MM.1S (cell line): Measurements from ENCODE around the gene COPG2.

Source experiments
- DNase-seq: peaks from one replicate; pipeline ENCODE4 v3.0.0-alpha.2; 2015
- H2AFZ ChIP-seq: fragments of 300-600 bp; sonication (generic); 2 replicates; pipeline ENCODE4 v1.6.0; 2016; ENCODE audit warnings: antibody characterized with exemption, low read length
- H3F3A ChIP-seq: fragments of 300-600 bp; sonication (generic); 2 replicates; pipeline ENCODE4 v1.6.1; 2016; ENCODE audit warnings: mild to moderate bottlenecking, antibody characterized with exemption, low read length, moderate library complexity, mixed read lengths; ENCODE audit not compliant: insufficient read depth
- H3K27ac ChIP-seq: fragments of 300-600 bp; sonication (generic); 2 replicates; pipeline ENCODE4 v1.5.1; 2016; ENCODE audit warnings: mild to moderate bottlenecking, low read length
- H3K27me3 ChIP-seq: fragments of 300-600 bp; sonication (generic); replicated peaks from 2 replicates; pipeline ENCODE4 v1.6.0; 2016; ENCODE audit warnings: low read length; ENCODE audit not compliant: insufficient read depth
- H3K36me3 ChIP-seq: fragments of 300-600 bp; sonication (generic); replicated peaks from 2 replicates; pipeline ENCODE4 v1.6.1; 2016; ENCODE audit warnings: mild to moderate bottlenecking, low read length, mixed read lengths; ENCODE audit not compliant: insufficient read depth
- H3K4me1 ChIP-seq: fragments of 300-600 bp; sonication (generic); 2 replicates; pipeline ENCODE4 v1.6.1; 2016; ENCODE audit warnings: low read length, mixed read lengths
- H3K4me2 ChIP-seq: fragments of 300-600 bp; sonication (generic); 2 replicates; pipeline ENCODE4 v1.6.0; 2016; ENCODE audit warnings: low read depth, low read length
- H3K4me3 ChIP-seq: fragments of 300-600 bp; sonication (generic); 2 replicates; pipeline ENCODE4 v1.5.1; 2016; ENCODE audit warnings: low read length, mixed read lengths
- H3K79me2 ChIP-seq: fragments of 300-600 bp; sonication (generic); 2 replicates; pipeline ENCODE4 v1.6.1; 2016; ENCODE audit warnings: mixed run types, low read length, mixed read lengths
- H3K9ac ChIP-seq: fragments of 300-600 bp; sonication (generic); 2 replicates; pipeline ENCODE4 v1.6.1; 2016; ENCODE audit warnings: low read length, mixed read lengths
- H3K9me2 ChIP-seq: fragments of 300-600 bp; sonication (generic); replicated peaks from 2 replicates; pipeline ENCODE4 v1.6.1; 2016; ENCODE audit warnings: mild to moderate bottlenecking, low read length, mixed read lengths; ENCODE audit not compliant: insufficient read depth
- H3K9me3 ChIP-seq: fragments of 300-600 bp; sonication (generic); replicated peaks from 2 replicates; pipeline ENCODE4 v1.6.1; 2016; ENCODE audit warnings: mild to moderate bottlenecking, low read length, mixed read lengths; ENCODE audit not compliant: insufficient read depth
- H4K20me1 ChIP-seq: fragments of 300-600 bp; sonication (generic); 2 replicates; pipeline ENCODE4 v1.6.1; 2016; ENCODE audit warnings: mild to moderate bottlenecking, low read length, moderate library complexity, mixed read lengths; ENCODE audit not compliant: insufficient read depth
- EZH2 ChIP-seq: fragments of 300-600 bp; sonication (generic); optimal IDR thresholded peaks from 2 replicates; pipeline ENCODE3; 2017; ENCODE audit warnings: low read depth, mild to moderate bottlenecking, antibody characterized with exemption, low read length, mixed read lengths
- EZH2phosphoT487 ChIP-seq: fragments of 300-600 bp; sonication (generic); IDR thresholded peaks from 2 replicates; pipeline ENCODE4 v1.6.1; 2018; ENCODE audit warnings: antibody characterized with exemption, low read length
- TF ChIP-seq, protein P1 (sequence below): fragments of 300-600 bp; sonication (generic); IDR thresholded peaks from 2 replicates; pipeline ENCODE4 v1.5.1; 2016; ENCODE audit warnings: antibody characterized with exemption, low read length, mixed read lengths

The COPG2 gene

DNA sequence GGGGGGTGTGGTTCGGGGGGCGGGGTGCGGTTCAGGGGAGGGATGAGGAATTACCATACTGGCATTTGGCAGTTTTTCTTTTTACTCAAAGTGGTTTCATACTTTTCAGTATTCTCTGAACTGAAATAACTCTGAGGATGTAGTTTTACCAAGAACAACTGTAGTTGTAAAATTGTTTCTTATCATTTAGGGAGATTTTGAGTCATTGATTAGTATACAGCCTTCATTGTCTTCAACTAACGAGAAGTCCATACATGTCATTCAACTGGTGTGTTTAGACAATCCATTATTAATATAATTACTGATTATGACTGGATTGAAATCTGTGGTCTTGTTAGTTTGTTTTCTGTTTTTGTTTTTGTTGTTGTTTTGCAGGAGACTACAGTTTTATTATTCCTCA lies 40.8 kb downstream of the COPG2 start:
- no peak overlapping the region for H2AFZ ChIP-seq
- TF ChIP-seq EZH2phosphoT487 (no peak), EZH2 (no peak)
- TF ChIP-seq, protein P1, sequence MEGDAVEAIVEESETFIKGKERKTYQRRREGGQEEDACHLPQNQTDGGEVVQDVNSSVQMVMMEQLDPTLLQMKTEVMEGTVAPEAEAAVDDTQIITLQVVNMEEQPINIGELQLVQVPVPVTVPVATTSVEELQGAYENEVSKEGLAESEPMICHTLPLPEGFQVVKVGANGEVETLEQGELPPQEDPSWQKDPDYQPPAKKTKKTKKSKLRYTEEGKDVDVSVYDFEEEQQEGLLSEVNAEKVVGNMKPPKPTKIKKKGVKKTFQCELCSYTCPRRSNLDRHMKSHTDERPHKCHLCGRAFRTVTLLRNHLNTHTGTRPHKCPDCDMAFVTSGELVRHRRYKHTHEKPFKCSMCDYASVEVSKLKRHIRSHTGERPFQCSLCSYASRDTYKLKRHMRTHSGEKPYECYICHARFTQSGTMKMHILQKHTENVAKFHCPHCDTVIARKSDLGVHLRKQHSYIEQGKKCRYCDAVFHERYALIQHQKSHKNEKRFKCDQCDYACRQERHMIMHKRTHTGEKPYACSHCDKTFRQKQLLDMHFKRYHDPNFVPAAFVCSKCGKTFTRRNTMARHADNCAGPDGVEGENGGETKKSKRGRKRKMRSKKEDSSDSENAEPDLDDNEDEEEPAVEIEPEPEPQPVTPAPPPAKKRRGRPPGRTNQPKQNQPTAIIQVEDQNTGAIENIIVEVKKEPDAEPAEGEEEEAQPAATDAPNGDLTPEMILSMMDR, result no peak
- no peaks in the 10 kb centered on the region for H4K20me1 ChIP-seq
- H3K4me1 ChIP-seq, result no peaks in the 10 kb centered on the region
- H3K9me3 ChIP-seq, result no peaks in the 10 kb centered on the region
- no peak overlapping the region for H3K27ac ChIP-seq
- DNase-seq, result no peak
- H3K9me2 ChIP-seq, result no peaks in the 10 kb centered on the region
- no peak overlapping the region for H3K9ac ChIP-seq
- no peak overlapping the region for H3K4me3 ChIP-seq
- H3F3A ChIP-seq, result no peaks in the 10 kb centered on the region
- H3K36me3 ChIP-seq, result no peaks in the 10 kb centered on the region
- no peaks in the 10 kb centered on the region for H3K79me2 ChIP-seq
- no peak overlapping the region for H3K4me2 ChIP-seq
- no peaks in the 10 kb centered on the region for H3K27me3 ChIP-seq

DNA sequence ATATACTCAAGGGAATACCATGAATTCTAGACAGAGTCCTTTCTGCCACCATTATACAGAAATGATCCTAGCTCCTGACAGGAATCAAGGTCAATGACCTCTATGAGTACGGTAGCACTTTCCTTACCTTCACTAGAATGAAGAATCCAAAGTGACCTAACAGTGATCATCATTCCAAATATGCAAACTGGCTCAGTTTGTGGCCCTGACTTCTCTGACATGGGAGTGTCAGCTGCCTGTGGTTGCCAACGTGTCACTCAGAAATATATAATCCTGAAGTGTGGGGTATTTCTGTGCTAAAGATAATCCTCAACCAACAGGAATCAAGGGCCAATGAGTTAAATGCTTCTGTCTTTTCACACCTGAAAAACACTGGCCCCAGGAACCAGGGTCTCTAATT lies 45.7 kb downstream of the COPG2 start:
- H3K9me3 ChIP-seq, result no peaks in the 10 kb centered on the region
- H3K4me1 ChIP-seq, result no peaks in the 10 kb centered on the region
- no peaks in the 10 kb centered on the region for H3K36me3 ChIP-seq
- H4K20me1 ChIP-seq, result no peaks in the 10 kb centered on the region
- H3K27ac ChIP-seq, result no peak overlapping the region
- no peaks in the 10 kb centered on the region for H3K79me2 ChIP-seq
- H3K27me3 ChIP-seq, result no peaks in the 10 kb centered on the region
- no peak overlapping the region for H3K9ac ChIP-seq
- H3K4me2 ChIP-seq, result no peak overlapping the region
- no peak overlapping the region for H3K4me3 ChIP-seq
- H2AFZ ChIP-seq, result no peak overlapping the region
- TF ChIP-seq EZH2 (no peak), EZH2phosphoT487 (no peak)
- TF ChIP-seq, protein P1, result no peak
- no peaks in the 10 kb centered on the region for H3K9me2 ChIP-seq
- H3F3A ChIP-seq, result no peaks in the 10 kb centered on the region
- DNase-seq, result no peak

DNA sequence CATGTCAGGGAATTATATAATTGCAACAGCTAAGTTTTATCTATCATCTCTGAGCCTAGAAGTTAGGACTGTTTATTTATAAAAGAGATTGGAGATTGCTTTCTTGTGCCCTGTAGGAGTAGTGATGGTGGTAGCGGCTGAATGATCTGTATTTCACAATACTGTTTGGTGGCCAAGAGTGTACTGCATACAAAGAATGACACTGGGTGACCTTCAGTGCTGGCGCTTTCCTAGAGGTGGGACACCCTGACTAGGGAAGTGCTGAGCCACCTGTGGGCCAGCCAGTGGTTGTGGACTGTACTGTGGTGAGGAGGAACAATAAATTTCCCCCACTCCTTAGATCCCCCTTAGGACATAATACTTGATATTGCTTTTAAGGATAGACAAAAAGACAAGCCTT lies 53.0 kb downstream of the COPG2 start:
- no peaks in the 10 kb centered on the region for H3K4me1 ChIP-seq
- H3F3A ChIP-seq, result no peaks in the 10 kb centered on the region
- H3K9me2 ChIP-seq, result no peaks in the 10 kb centered on the region
- H3K4me3 ChIP-seq, result no peak overlapping the region
- no peak overlapping the region for H2AFZ ChIP-seq
- no peak overlapping the region for H3K9ac ChIP-seq
- no peaks in the 10 kb centered on the region for H3K79me2 ChIP-seq
- no peak overlapping the region for H3K27ac ChIP-seq
- H3K36me3 ChIP-seq, result no peaks in the 10 kb centered on the region; the same call in 1 of the 2 replicates
- H3K4me2 ChIP-seq, result no peak overlapping the region
- H3K27me3 ChIP-seq, result no peaks in the 10 kb centered on the region
- DNase-seq, result no peak
- no peaks in the 10 kb centered on the region for H4K20me1 ChIP-seq
- TF ChIP-seq EZH2 (no peak), EZH2phosphoT487 (no peak)
- TF ChIP-seq, protein P1, result no peak
- H3K9me3 ChIP-seq, result no peaks in the 10 kb centered on the region
